GM18867 (cell line): Measurements from ENCODE around the gene AHDC1.

Experiments used
- ATAC-seq: cut with Tn5 transposase; IDR thresholded peaks from one replicate; pipeline ENCODE4 v1.9.1; 2021; ENCODE audit warnings: mild to moderate bottlenecking, moderate library complexity; ENCODE audit not compliant: unreplicated experiment

Gene AHDC1

DNA sequence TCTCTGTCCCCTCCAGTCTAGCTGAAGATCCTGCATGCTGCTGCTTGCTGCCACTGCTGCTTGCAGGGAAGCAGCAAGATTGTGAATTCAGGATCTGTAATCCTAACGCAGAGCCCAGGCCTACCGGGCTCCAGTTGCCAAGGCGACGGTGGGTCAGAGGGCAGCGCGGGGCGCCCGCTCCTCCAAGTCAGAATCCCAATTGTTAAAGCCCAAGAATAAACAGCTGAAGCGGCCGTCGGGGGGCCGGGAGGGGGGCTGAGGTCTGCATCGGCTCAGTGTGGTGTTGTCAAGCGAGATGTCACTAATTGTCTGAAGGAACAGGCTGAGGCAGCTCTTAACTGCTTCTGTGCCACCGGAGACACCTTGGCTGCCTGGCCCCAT is 36.8 kb downstream of the AHDC1 start:
- ATAC-seq, result no peak

GRCh38 chr1:27566462-27567145 is 37.3 kb downstream of the AHDC1 start:
- ATAC-seq, result no peak

GRCh38 chr1:27564710-27565649 is 39.0 kb downstream of the AHDC1 start:
- no peak for ATAC-seq

DNA sequence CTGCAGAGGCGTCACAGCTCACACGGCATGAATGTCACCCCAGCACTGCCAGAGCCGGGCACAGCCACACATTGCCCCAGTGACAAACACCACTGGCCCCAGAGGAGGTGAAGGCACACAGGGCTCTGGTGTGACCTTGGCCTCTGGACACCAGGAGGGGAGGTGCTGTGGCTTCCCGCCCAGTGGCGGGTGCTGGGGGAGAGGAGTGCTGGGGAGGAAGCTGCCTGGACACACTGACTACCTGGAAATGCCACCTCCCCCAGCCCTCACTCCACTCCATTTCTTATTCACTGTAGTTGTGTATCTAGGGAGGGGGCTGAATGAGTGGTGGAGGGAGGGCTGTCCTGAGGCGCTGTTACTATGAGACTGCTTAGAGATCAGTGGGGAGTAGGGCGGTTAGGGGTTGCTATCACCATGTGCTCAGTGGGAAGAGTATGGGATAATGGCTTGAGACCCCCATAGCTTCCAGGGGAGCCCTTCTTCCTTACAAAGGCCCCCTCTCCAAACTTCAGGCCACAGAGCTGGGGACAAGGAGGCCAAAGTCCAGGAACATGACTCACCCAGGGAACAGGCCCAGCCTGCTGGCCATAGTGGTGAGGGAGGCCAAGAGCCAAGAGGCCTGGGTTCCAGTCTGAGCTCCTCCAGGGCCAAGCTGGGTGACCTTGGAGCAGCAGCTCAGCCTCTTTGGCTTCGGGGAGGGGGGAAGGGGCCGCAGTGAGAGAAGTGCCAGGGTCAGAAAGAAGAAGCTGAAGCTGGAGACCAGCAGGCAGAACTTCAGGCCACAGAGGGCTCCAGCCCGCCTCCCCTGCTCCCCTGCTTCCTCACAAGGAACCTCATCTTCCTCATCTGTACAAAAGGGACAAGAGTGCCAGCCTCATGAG is 40.1 kb downstream of the AHDC1 start:
- ATAC-seq, result no peak

- no peak for ATAC-seq
Observed at GRCh38 chr1:27563341-27563590, 40.7 kb downstream of the AHDC1 start.

DNA sequence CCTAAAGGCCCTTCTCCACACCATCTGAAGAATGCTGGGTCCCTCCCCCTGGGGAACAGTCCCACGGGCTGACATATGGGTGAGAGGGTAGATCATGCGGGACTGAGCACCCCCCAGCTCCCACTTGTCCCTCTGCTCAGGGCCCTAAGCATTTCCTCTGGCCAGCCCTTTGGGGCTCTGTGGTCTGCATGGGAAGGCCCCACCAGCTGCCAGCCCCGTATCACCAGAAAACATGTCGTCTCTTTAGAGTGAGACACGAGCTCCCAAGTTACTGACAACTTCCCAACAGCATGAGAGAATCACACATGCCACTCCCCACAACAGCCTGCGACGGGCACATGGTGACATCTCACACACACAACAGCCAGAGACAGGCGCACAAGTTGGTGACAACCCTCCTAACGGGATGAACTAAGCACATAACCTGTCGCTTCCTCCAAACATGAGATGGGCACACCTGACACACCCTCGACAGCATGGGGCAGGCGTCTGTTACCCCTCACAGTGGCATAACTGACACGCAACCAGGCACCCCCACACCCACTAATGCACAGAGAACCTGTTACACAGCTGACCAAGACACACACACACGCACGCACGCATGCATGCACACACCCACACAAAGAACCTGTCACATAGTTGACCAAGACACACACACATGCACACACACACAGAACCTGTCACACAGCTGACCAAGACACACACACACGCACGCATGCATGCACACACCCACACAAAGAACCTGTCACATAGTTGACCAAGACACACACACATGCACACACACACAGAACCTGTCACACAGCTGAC is 41.2 kb downstream of the AHDC1 start:
- no peak for ATAC-seq

DNA sequence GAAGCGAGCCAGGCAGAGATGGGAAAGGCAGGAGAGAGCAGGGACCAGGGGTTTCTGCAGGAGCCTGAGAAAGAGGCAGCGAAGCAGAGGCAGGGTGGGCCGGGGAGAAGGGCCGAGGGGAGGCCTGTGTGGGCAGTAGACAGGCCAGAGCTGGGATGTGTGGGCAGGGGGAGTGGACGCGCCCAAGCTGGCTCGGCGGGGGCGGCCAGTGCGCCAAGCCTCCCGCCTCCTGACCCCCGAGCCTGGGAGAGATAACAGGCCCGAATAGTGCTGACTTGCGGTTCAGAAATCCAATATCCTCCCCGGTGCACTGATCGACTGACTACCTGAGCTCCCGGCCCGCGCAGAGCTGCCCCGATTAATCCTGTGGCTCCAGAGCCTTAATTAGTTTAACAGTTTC is 41.9 kb downstream of the AHDC1 start:
- no peak for ATAC-seq

GRCh38 chr1:27561124-27561899 is 42.6 kb downstream of the AHDC1 start:
- no peak for ATAC-seq

DNA sequence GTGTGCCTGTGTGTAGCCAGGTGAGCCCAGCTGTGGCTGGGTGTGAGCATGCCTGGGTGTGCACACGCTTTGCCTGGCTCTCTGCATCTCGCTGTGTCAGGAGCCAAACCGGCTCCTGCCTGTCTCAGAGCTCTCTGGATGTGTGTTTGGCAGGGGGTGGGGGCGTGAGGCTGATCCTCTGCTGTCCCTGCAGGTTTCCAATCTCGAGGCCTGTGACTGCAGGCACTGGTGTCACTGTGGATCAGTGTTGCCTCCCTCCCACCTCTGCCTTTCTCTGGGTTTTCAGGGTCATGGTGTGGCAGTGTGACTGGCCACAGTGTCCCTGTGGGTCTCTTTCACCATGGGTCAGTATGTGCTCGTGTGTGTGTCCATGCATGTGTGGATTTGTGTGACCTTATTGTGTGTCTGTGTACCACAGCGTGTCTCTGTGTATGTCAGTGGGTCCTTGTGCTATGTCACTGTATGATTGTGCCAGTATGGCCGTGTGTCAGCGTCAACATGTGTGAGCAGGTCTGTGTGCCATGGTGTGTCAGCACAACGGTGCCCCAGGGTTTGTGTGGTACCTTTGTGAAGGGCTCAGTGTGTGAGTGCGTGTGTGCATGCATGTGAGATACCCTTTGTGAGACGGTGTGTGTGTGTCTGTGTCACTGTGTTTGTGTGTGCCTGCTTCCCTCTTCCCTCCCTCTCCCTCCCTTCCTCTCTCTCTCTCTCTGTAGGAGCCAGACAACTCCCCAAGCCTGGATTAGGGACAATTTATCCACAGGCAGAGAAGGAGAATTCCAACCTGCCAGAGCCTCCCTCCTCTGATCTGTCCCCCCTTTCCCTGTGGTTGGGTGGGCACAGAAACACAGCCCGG is 43.4 kb downstream of the AHDC1 start:
- no peak for ATAC-seq

GRCh38 chr1:27559466-27560030 is 44.4 kb downstream of the AHDC1 start:
- ATAC-seq, result no peak

GRCh38 chr1:27557596-27558340 is 46.2 kb downstream of the AHDC1 start:
- no peak for ATAC-seq

- no peak for ATAC-seq
Observed at GRCh38 chr1:27556781-27557595, 47.0 kb downstream of the AHDC1 start.

- no peak for ATAC-seq
Observed at GRCh38 chr1:27556435-27556780, 47.5 kb downstream of the AHDC1 start.

DNA sequence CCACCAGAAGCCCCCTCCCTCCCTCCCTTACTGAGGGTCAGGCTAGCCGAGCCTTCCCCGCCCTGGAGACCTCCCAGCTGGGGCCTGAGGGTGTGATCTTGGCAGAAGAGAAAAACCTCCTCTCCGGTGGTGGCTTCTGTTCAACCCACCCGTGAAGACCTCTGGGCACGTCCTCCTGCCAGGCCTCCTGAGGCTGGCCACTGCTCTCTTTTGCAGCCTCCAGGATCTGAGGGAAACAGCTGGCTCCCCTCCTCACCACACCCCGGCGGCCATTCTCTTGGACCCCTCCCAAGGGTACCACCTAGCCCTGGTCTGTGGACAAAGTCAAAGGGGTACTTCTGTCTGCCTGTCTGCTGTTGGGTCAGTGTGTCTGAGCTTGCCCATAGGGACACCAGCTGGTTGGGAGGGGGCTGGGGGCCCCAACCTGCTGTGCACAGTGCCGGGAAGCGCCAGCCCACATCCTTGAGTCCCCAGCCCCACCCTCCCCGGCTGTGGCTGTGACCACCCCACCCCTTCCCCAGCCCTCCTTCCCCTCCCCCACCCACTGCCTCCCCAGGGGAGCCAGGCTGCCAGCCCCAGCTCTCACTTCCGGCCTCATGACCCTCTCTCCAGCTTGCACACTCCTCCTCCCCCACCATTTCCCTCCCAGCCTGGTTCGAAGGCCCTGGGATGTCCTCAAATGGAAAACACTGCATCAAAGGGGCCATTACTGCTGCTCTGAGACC is 48.1 kb downstream of the AHDC1 start:
- no peak for ATAC-seq

DNA sequence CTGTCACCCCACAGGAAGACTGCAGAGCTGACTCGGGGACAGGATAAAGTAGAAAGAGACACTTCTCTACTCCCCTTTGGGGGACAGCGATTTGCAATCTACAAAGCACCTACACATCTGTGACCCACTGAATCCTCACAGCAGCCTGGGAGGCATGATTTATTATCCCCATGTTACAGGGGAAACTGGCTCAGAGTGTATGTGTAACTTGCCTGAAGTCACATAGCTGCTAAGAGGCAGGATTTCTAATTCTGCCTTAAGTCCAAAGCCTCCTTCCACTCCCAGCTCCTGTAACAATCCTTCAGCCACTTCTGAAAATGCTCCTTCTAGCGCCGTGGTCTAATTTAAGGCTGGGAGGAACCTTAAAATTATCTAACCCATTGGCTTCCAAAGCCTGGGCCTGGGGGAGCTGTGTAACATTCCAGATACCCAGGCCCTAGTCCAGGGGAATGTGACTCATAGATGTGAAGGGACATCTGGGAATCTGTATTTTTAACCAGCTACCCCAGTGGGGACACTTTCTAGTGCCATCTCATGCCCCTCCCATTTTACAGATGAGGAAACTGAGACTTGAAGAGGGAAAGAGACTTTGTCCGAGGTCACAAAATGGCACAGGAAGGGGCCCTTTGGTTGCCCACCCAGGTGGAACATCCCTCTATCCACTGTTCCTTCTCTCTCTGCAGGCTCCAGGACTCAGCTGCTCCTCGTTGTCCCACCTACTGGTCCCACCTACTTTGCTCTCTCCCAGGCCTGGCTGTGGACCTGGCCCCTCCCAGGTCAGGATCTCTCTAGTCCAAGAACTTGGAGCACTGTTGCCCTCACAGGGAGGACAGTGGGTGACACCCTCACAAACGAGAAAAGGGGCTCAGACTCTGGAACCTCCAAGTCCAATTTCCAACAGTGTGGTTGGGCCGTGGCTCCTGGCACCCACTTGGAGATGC is 48.9 kb downstream of the AHDC1 start:
- ATAC-seq, result no peak

DNA sequence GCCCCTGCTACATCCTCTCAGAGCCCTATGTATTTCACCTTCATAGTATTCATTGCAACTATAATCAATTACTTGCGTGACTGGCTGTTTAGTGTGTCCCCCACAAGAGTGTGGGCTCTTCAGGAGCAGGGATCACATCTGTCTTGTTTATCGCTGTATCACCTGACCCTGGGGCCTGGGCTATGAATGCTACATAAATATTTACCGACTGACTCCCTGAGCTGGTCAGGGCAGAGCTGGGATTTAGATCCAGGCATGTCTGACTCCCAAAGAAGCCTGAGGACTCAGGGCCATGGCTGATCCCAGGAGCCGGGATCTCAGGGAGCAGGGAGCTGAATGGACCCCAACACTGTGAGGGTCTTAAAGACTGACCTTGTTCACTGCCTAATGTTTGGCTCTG is 49.7 kb downstream of the AHDC1 start:
- no peak for ATAC-seq
